Nasal cavity respiratory epithelium epithelial cell of viscerocranial mucosa (primary cell): Measurements from ENCODE around the gene CALML4. TPM values are rescaled to one million over a fixed set of nuclear protein-coding genes. Genes with fewer than 3 reads are reported as not detected.

ENCODE experiments used
- total RNA-seq: library from RNA; depleted of rRNA; stranded (reverse); fragments of >200 nt; gene quantifications from 2 replicates; pipeline ENCODE4 v1.2.3, GENCODE V29; 2014

CALML4 gene, protein sequence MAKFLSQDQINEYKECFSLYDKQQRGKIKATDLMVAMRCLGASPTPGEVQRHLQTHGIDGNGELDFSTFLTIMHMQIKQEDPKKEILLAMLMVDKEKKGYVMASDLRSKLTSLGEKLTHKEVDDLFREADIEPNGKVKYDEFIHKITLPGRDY
- 3.8 and 8.2 TPM in 2 replicates for total RNA-seq

DNA sequence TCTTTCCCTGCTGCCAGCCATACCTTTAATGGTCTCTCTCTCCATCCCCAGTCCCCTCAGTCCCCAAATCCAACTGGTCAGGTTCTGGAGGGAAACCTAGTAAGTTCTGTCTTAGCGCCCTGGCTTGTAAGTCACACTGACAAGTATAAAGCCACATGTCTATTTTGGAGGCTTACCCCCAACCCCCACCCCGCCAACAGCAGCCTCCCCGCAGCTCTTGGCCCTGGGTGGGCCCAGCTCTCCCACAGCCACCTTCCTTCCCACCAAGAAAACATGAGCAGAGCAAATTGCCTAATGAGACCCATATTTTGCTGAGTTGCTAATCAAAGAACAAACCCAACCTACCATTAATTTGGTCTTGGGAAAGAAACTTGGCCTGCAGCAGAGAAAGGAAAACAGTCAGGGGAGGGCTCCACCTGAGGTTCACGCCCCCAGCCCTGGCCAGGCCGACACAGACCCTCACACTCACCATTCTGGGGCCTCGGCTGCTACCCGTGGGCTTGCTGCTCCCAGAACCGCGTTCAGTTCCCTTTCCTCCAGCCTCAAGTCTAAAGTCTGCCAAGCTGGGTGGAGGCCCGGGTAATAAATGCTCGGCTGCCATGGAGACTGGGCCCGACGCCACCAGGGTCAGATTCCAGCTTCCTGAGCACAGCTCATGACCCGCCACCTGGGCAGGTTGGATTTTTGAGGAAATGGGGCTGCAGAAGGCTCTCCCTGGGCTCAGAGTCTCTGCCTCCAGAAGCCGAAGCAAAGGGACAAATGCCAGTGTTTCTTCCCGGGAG lies at the start of gene CALML4:
Gene CALML4 (minus strand): TSS at position 557 of the 782 bp plus-strand sequence. CDS start 85 bp downstream, at position 472.

DNA sequence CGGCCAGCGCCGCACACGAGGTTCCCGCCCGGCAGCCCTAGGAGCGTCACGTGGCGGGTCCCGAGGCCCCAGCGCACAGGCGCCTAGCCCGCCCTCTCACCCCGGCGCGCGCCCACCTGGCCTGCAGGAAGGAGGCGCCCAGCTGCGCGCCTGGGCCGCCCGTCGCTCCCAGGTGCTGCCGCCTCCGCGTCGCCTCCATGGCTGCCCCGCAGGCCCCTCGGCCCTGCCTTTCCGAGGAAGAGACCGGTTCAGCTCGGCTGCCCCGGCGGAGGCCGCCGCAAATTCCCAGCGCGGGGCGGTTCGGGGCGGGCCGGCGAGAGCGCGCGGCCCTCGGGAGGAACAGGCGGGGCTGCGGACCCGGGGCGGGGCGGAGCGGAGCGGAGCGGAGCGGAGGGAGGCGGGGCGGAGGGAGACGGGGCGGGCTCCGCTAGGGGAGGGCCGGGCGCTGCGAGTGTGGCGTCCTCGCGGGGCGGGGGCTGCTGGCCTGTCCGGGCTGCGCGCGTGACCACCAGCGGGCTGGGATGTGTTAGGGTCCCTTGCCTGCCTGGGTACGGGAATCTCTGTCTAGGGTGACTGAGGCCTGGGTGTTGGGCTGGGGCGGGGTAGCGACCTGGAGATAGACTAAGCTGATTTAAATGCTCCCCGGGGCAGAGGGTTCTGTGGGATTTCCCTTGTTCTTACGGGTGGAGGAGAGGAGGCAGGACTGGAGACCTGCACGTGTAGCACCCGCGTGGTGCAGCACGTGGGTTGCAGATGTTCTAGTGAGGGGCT lies 24.4 kb upstream of the CALML4 start, which contains the start of gene CLN6:
Gene CLN6 (minus strand): TSS at position 343 of the 771 bp plus-strand sequence. CDS start 144 bp downstream, at position 199.

Other genes with a start within 250 kb of the CALML4 start
- gene PIAS1, start 151.0 kb downstream of the CALML4 start, total RNA-seq: 6.5 and 16.5 TPM in 2 replicates
- 7.5 and 17.2 TPM in 2 replicates for gene CLN6, start 24.4 kb upstream of the CALML4 start, total RNA-seq
- gene FEM1B, start 72.4 kb upstream of the CALML4 start, total RNA-seq: 155 and 220 TPM in 2 replicates
- gene ITGA11, start 226.8 kb upstream of the CALML4 start, total RNA-seq: under 0.01 TPM in 1 of 2 replicates, not detected in the other